SU-DHL-6 (cell line): Measurements from ENCODE around the gene TRAF2.

Experiments
- EZH2phosphoT487 ChIP-seq: fragments of 200-600 bp; sonication (generic), shearing (Covaris generic); conservative IDR thresholded peaks from 2 replicates; pipeline ENCODE4 v1.6.1; 2018; ENCODE audit warnings: mild to moderate bottlenecking, antibody characterized with exemption, low read length, moderate library complexity, mixed read lengths
- TF ChIP-seq, protein P1 (sequence below): fragments of 200-600 bp; sonication (generic); IDR thresholded peaks from one replicate; pipeline ENCODE4 v1.5.1; 2017; ENCODE audit warnings: antibody characterized with exemption, mild to moderate bottlenecking, low read length, moderate library complexity; ENCODE audit not compliant: insufficient read depth, poor library complexity, severe bottlenecking

DNA sequence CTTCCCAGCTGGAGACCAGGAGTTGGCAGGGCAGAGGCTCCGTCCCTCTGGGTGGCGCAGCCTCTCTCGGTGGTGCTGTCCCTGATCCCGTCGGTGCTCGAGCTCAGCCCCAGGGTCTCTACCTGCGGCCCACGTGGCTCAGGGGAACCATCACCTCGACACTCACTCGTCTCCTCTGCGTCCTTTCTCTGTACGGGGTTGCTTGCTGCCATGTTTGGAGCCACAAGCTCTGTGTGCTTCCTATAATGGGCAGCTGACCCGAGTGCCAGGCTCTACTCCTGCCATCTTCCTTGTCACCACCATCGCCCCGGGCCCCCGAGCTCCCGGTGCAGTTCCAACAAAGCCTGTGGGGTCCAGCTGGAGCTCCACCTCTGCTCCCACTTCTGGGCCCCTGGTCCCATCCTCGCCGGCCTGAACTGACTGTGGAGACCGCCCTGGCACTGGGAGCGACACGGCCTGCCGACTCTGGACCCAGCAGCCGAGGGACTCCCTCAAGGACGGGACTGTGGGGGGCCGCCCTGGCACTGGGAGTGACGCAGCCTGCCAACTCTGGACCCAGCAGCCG lies 53.2 kb downstream of the TRAF2 start:
- TF ChIP-seq, protein P1, sequence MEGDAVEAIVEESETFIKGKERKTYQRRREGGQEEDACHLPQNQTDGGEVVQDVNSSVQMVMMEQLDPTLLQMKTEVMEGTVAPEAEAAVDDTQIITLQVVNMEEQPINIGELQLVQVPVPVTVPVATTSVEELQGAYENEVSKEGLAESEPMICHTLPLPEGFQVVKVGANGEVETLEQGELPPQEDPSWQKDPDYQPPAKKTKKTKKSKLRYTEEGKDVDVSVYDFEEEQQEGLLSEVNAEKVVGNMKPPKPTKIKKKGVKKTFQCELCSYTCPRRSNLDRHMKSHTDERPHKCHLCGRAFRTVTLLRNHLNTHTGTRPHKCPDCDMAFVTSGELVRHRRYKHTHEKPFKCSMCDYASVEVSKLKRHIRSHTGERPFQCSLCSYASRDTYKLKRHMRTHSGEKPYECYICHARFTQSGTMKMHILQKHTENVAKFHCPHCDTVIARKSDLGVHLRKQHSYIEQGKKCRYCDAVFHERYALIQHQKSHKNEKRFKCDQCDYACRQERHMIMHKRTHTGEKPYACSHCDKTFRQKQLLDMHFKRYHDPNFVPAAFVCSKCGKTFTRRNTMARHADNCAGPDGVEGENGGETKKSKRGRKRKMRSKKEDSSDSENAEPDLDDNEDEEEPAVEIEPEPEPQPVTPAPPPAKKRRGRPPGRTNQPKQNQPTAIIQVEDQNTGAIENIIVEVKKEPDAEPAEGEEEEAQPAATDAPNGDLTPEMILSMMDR: no peak
- TF ChIP-seq EZH2phosphoT487: no peak
